GM12801 (cell line): ENCODE results near the gene PLA2G4A.

Experiments
- TF ChIP-seq, protein P1 (sequence below): IDR thresholded peaks from one replicate; pipeline ENCODE4 v1.5.1; 2011; ENCODE audit warnings: control low read depth; ENCODE audit not compliant: insufficient read length; ENCODE audit errors: extremely low read depth

Gene PLA2G4A

GRCh38 chr1:186792870-186793581 lies 35.7 kb upstream of the PLA2G4A start:
- TF ChIP-seq, protein P1, sequence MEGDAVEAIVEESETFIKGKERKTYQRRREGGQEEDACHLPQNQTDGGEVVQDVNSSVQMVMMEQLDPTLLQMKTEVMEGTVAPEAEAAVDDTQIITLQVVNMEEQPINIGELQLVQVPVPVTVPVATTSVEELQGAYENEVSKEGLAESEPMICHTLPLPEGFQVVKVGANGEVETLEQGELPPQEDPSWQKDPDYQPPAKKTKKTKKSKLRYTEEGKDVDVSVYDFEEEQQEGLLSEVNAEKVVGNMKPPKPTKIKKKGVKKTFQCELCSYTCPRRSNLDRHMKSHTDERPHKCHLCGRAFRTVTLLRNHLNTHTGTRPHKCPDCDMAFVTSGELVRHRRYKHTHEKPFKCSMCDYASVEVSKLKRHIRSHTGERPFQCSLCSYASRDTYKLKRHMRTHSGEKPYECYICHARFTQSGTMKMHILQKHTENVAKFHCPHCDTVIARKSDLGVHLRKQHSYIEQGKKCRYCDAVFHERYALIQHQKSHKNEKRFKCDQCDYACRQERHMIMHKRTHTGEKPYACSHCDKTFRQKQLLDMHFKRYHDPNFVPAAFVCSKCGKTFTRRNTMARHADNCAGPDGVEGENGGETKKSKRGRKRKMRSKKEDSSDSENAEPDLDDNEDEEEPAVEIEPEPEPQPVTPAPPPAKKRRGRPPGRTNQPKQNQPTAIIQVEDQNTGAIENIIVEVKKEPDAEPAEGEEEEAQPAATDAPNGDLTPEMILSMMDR, result no peak

- TF ChIP-seq, protein P1, result no peak
Measured at GRCh38 chr1:186793582-186793927, 35.2 kb upstream of the PLA2G4A start.

GRCh38 chr1:186798960-186799688 lies 29.6 kb upstream of the PLA2G4A start:
- TF ChIP-seq, protein P1, result no peak

DNA sequence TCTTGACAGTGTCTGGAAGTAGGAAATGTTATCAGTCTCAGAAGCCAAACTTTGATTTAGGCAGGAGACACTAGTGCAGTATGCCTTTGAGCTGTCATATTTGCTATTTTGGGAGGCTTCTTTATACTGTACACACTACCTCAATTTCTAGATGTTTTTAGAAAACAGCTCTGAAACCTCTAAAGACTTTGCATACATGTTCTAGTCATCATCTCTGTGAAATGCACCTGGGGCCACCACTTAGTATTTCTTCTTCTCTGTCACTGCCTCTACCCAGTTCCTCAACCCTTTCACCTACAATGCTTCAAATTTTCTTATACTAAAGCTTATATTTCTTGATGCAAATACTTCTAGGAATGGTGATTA lies 29.1 kb upstream of the PLA2G4A start:
- TF ChIP-seq, protein P1, result no peak

- TF ChIP-seq, protein P1, result no peak
Measured at GRCh38 chr1:186802388-186802787, 26.4 kb upstream of the PLA2G4A start.

- TF ChIP-seq, protein P1, result no peak
Measured at GRCh38 chr1:186804679-186805078, 24.1 kb upstream of the PLA2G4A start.

GRCh38 chr1:186806477-186806876 lies 22.3 kb upstream of the PLA2G4A start:
- TF ChIP-seq, protein P1, result no peak
